ENCODE measurements around the gene DHTKD1. TPM values are rescaled to one million over a fixed set of nuclear protein-coding genes. Genes with fewer than 3 reads are reported as not detected.
A peak's percentile ranks its signal among the peaks of the same experiment; 100 is the strongest.

DHTKD1 gene
- total RNA-seq, 2 experiments from 2014 or later = 53.1 to 71.4 TPM

- Histone ChIP-seq H3K4me3 (ENCODE audit: low read depth, low read length, poor library complexity, severe bottlenecking) (peak overlapping the region; percentile 91), H4K20me1 (ENCODE audit: insufficient read depth, low read length) (no peaks in the 10 kb centered on the region), H3K36me3 (ENCODE audit: insufficient read depth, low read length) (peaks cover 9% of the 10 kb centered on the region; the same call in 1 of the 2 replicates), H2AFZ (ENCODE audit: low read length) (peak overlapping the region; percentile 90), H3K27ac (ENCODE audit: low read depth, low read length, poor library complexity, severe bottlenecking) (peak overlapping the region; percentile 30), H3K79me2 (ENCODE audit: insufficient read depth, low read depth, low read length) (no peaks in the 10 kb centered on the region; the same call in 1 of the 2 replicates), H3K4me2 (ENCODE audit: low read length) (peak overlapping the region; percentile 97), H3K9me2 (ENCODE audit: insufficient read depth, low read length) (no peaks in the 10 kb centered on the region), H3K4me1 (ENCODE audit: insufficient read depth, low read length, poor library complexity, severe bottlenecking) (peaks cover 6% of the 10 kb centered on the region), H3K9me3 (ENCODE audit: low read length) (no peaks in the 10 kb centered on the region)
- intact Hi-C loops (cut with micrococcal nuclease; ENCODE audit: unreplicated experiment) = loop anchor here (1.0 to 2.0 kb wide), 2 partner anchors 65 to 144 kb away; partner anchors contain the start of gene NUDT5
- TF ChIP-seq, protein P1, sequence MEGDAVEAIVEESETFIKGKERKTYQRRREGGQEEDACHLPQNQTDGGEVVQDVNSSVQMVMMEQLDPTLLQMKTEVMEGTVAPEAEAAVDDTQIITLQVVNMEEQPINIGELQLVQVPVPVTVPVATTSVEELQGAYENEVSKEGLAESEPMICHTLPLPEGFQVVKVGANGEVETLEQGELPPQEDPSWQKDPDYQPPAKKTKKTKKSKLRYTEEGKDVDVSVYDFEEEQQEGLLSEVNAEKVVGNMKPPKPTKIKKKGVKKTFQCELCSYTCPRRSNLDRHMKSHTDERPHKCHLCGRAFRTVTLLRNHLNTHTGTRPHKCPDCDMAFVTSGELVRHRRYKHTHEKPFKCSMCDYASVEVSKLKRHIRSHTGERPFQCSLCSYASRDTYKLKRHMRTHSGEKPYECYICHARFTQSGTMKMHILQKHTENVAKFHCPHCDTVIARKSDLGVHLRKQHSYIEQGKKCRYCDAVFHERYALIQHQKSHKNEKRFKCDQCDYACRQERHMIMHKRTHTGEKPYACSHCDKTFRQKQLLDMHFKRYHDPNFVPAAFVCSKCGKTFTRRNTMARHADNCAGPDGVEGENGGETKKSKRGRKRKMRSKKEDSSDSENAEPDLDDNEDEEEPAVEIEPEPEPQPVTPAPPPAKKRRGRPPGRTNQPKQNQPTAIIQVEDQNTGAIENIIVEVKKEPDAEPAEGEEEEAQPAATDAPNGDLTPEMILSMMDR (conservative IDR thresholded peaks at IDR 0.05; ENCODE audit: low read length) = peak; percentile 84
- TF ChIP-seq EZH2phosphoT487 (IDR thresholded peaks at IDR 0.05; ENCODE audit: borderline replicate concordance, low read depth, low read length) = no peak
- BruUV-seq (replicated peaks) = no TSS peak
- ChIA-PET POLR2A (interaction anchor here (0.5 to 0.6 kb wide), 3 partner anchors 369 to 500 kb away, joined by 3 to 5 read pairs (median 4); no protein-coding TSS in a partner anchor), CTCF (ENCODE audit: unreplicated experiment) (interaction anchor here (0.5 to 0.6 kb wide), 2 partner anchors 88 to 274 kb away, joined by 3 to 5 read pairs; partner anchors contain the start of gene UPF2)
- peak; percentile 86 for DNase-seq (ENCODE audit: low spot score)
Measured at GRCh38 chr10:12130237-12130872, 61.6 kb downstream of the DHTKD1 start.

DNA sequence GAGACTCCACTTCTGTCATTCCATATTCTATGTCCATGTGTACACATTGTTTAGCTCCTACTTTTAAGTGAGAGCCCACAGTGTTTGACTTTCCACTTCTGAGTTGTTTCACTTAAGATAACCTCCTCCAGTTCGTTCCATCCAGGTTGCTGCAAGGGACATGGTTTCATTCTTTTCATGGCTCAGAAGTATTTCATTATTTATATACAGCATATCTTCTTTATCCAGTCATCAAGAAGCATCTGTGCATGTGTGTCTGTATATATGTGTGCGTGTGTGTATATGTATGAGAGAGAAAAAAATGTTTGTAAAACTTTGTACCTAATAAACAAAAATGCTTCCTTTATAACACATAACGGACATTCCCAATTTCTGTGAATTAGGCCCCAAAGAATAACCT lies 66.9 kb downstream of the DHTKD1 start:
- no TSS peak for BruUV-seq (replicated peaks)
- DNase-seq (ENCODE audit: low spot score) = no peak
- H3K79me2 ChIP-seq (ENCODE audit: insufficient read depth, low read depth, low read length) = no peaks in the 10 kb centered on the region
- ChIA-PET POLR2A (interaction anchor here (1.1 to 1.2 kb wide), 2 partner anchors 11 to 30 kb away, joined by 3 to 6 read pairs; no protein-coding TSS in a partner anchor), CTCF (ENCODE audit: unreplicated experiment) (interaction anchor here (0.5 kb wide), 1 partner anchor 20 kb away, joined by 3 read pairs; no protein-coding TSS in a partner anchor)
- H3K9me3 ChIP-seq (ENCODE audit: low read length) = no peaks in the 10 kb centered on the region
- no peaks in the 10 kb centered on the region for H4K20me1 ChIP-seq (ENCODE audit: insufficient read depth, low read length)
- H3K4me1 ChIP-seq (ENCODE audit: insufficient read depth, low read length, poor library complexity, severe bottlenecking) = peaks cover 1% of the 10 kb centered on the region
- no peak overlapping the region for H3K27ac ChIP-seq (ENCODE audit: low read depth, low read length, poor library complexity, severe bottlenecking)
- H3K4me3 ChIP-seq (ENCODE audit: low read depth, low read length, poor library complexity, severe bottlenecking) = no peak overlapping the region
- peaks cover 44% of the 10 kb centered on the region for H3K36me3 ChIP-seq (ENCODE audit: insufficient read depth, low read length)
- no peaks in the 10 kb centered on the region for H3K9me2 ChIP-seq (ENCODE audit: insufficient read depth, low read length)
- TF ChIP-seq EZH2phosphoT487 (IDR thresholded peaks at IDR 0.05; ENCODE audit: borderline replicate concordance, low read depth, low read length) = no peak
- TF ChIP-seq, protein P1 (conservative IDR thresholded peaks at IDR 0.05; ENCODE audit: low read length) = no peak
- H3K4me2 ChIP-seq (ENCODE audit: low read length) = no peak overlapping the region
- no peak overlapping the region for H2AFZ ChIP-seq (ENCODE audit: low read length)
- intact Hi-C loops (cut with micrococcal nuclease; ENCODE audit: unreplicated experiment) = no loop called here

DNA sequence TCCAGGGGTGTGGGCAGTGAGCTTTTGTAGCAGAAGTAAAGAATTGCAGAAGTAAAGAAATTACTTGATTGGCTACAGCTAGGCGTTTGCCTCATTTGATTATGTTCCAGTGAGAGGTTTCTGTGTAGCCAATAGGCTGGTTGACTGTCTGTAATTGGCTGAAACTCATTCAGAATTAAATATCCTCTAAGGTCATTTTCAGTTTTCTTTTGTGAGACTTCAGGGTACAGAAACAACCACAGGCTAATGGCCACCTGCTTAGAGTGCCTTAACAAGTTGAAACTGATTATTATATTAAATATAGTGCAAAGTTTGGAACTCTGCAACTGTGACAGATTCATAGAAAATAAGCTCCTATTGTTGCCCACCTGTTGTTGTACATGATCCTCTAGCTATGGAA lies 71.3 kb downstream of the DHTKD1 start:
- Histone ChIP-seq H4K20me1 (ENCODE audit: insufficient read depth, low read length) (no peaks in the 10 kb centered on the region), H3K79me2 (ENCODE audit: insufficient read depth, low read depth, low read length) (no peaks in the 10 kb centered on the region), H3K36me3 (ENCODE audit: insufficient read depth, low read length) (peaks cover 55% of the 10 kb centered on the region), H3K27ac (ENCODE audit: low read depth, low read length, poor library complexity, severe bottlenecking) (no peak overlapping the region), H3K4me1 (ENCODE audit: insufficient read depth, low read length, poor library complexity, severe bottlenecking) (no peaks in the 10 kb centered on the region), H3K9me3 (ENCODE audit: low read length) (no peaks in the 10 kb centered on the region), H3K4me2 (ENCODE audit: low read length) (no peak overlapping the region), H2AFZ (ENCODE audit: low read length) (no peak overlapping the region), H3K9me2 (ENCODE audit: insufficient read depth, low read length) (no peaks in the 10 kb centered on the region), H3K4me3 (ENCODE audit: low read depth, low read length, poor library complexity, severe bottlenecking) (no peak overlapping the region)
- POLR2A ChIA-PET = interaction anchor here (0.6 kb wide), 1 partner anchor 20 kb away, joined by 3 read pairs; no protein-coding TSS in a partner anchor
- DNase-seq (ENCODE audit: low spot score) = no peak
- TF ChIP-seq, protein P1 (conservative IDR thresholded peaks at IDR 0.05; ENCODE audit: low read length) = no peak
- intact Hi-C loops (cut with micrococcal nuclease; ENCODE audit: unreplicated experiment) = no loop called here
- BruUV-seq (replicated peaks) = no TSS peak
- CTCF ChIA-PET (ENCODE audit: unreplicated experiment) = no interaction called here

Data from OCI-LY7 (cell line).